GM12878 (cell line): ENCODE measurements around the gene SLC12A7. TPM values are rescaled to one million over a fixed set of nuclear protein-coding genes. Genes with fewer than 3 reads are reported as not detected.

Experiments
- ATAC-seq: fragments of 200-7000 bp; cut with Tn5 transposase; 3 replicates; pipeline ENCODE4 v1.9.1; 2020; ENCODE audit warnings: mild to moderate bottlenecking, moderate library complexity
- BruUV-seq: library from RNA; stranded (reverse); fragments of 400-500 nt; replicated peaks from 2 replicates; lab custom pipeline; 2021; lab: Mats Ljungman, UMichigan
- CTCF ChIA-PET: fragments of 300-600 bp; sonication (Branson Sonifier 250); formaldehyde crosslinking; extraction: SDS; loops from one replicate; lab custom pipeline; 2021; ENCODE audit warnings: inconsistent platforms; lab: Yijun Ruan, JAX
- POLR2A ChIA-PET: fragments of 350-600 bp; formaldehyde crosslinking; extraction: SDS; loops from one replicate; lab custom pipeline; 2021; ENCODE audit warnings: inconsistent platforms; lab: Charles Lee
- RAD21 ChIA-PET: fragments of 300-600 bp; sonication (Branson Sonifier 250); formaldehyde crosslinking; loops from one replicate; lab custom pipeline; 2023; ENCODE audit warnings: antibody characterized with exemption; ENCODE audit not compliant: unreplicated experiment; lab: Charles Lee
- SMC1A ChIA-PET: fragments of 300-600 bp; sonication (Branson Sonifier 250); formaldehyde crosslinking; loops from one replicate; lab custom pipeline; 2023; ENCODE audit not compliant: unreplicated experiment, uncharacterized antibody; lab: Charles Lee
- DNase-seq: peaks from one replicate; pipeline ENCODE4 v3.0.0-alpha.2; 2011; ENCODE audit warnings: low read depth, low spot score
- FAIRE-seq: peaks from 3 replicates; lab custom pipeline; 2011; peaks lifted over from hg19 to GRCh38; lab: Jason Lieb, UNC
- H2AFZ ChIP-seq: 2 replicates; pipeline ENCODE4 v1.6.0; 2011; ENCODE audit warnings: low read depth, low read length, control low read depth; ENCODE audit not compliant: control insufficient read depth
- H3K27ac ChIP-seq: 2 replicates; pipeline ENCODE4 v1.5.1; 2011; ENCODE audit warnings: control low read depth; ENCODE audit not compliant: control insufficient read depth, insufficient read depth
- H3K27me3 ChIP-seq, 2 experiments: replicated peaks in 1 of 2; 2 replicates each; pipeline versions ENCODE4 v1.6.0 to v1.6.1; 2011; ENCODE audit warnings: low read length in 1 of 2; ENCODE audit not compliant: control insufficient read depth in 2 of 2, insufficient read depth in 2 of 2
- H3K36me3 ChIP-seq, 2 experiments: 2 replicates each; pipeline ENCODE4 v1.5.1; 2011; ENCODE audit warnings: low read length in 1 of 2; ENCODE audit not compliant: control insufficient read depth in 2 of 2, insufficient read depth in 2 of 2
- H3K4me1 ChIP-seq: 2 replicates; pipeline ENCODE4 v1.6.1; 2011; ENCODE audit warnings: mild to moderate bottlenecking, low read length, moderate library complexity, mixed read lengths; ENCODE audit not compliant: control insufficient read depth, insufficient read depth
- H3K4me2 ChIP-seq: 2 replicates; pipeline ENCODE4 v1.6.0; 2011; ENCODE audit warnings: control low read depth; ENCODE audit not compliant: control insufficient read depth, insufficient read depth
- H3K4me3 ChIP-seq: fragments of 200-600 bp; sonication (generic); 2 replicates; pipeline ENCODE4 v1.5.1; 2016
- H3K79me2 ChIP-seq: 2 replicates; pipeline ENCODE4 v1.6.0; 2011; ENCODE audit warnings: low read length; ENCODE audit not compliant: control insufficient read depth, insufficient read depth
- H3K9ac ChIP-seq: 2 replicates; pipeline ENCODE4 v1.8.0; 2011; ENCODE audit warnings: low read length, control low read depth, mixed read lengths; ENCODE audit not compliant: control insufficient read depth, insufficient read depth
- H3K9me3 ChIP-seq: replicated peaks from 3 replicates; pipeline ENCODE4 v1.5.1; 2011; ENCODE audit warnings: mild to moderate bottlenecking, low read length; ENCODE audit not compliant: control insufficient read depth, insufficient read depth
- H4K20me1 ChIP-seq: 2 replicates; pipeline ENCODE4 v1.6.0; 2011; ENCODE audit not compliant: control insufficient read depth, insufficient read depth
- E2F8 ChIP-seq: fragments of 450-650 bp; IDR thresholded peaks from 2 replicates; pipeline ENCODE4 v1.6.1; 2018; ENCODE audit warnings: mild to moderate bottlenecking, low read depth, moderate library complexity; ENCODE audit not compliant: partially characterized antibody
- EZH2 ChIP-seq: IDR thresholded peaks from 2 replicates; pipeline ENCODE4 v1.6.1; 2012; ENCODE audit warnings: low read depth, mild to moderate bottlenecking, control low read depth, inconsistent platforms, low read length, borderline replicate concordance; ENCODE audit not compliant: control insufficient read depth
- MTA3 ChIP-seq: IDR thresholded peaks from 2 replicates; pipeline ENCODE4 v1.6.1; 2012; ENCODE audit warnings: low read length, inconsistent platforms, borderline replicate concordance
- NR2C2 ChIP-seq: IDR thresholded peaks from 2 replicates; pipeline ENCODE4 v1.6.1; 2011; ENCODE audit warnings: borderline replicate concordance, low read depth; ENCODE audit not compliant: control insufficient read depth, insufficient read length
- RCOR1 ChIP-seq: conservative IDR thresholded peaks from 2 replicates; pipeline ENCODE4 v1.6.1; 2012; ENCODE audit warnings: low read depth, low read length, improper control_type of control experiment
- SMARCA5 ChIP-seq: fragments of 450-650 bp; IDR thresholded peaks from 2 replicates; pipeline ENCODE4 v1.6.1; 2017; ENCODE audit warnings: mild to moderate bottlenecking
- WGBS: methylation state at CpG from one replicate; pipeline ENCODE4 v1.1.6; 2016; ENCODE audit warnings: low lambda C conversion rate; ENCODE audit not compliant: insufficient replicate concordance, insufficient coverage; ENCODE audit errors: missing lambda C conversion rate; 5-methylcytosine and 5-hydroxymethylcytosine counted together
- in situ Hi-C: fragments of 300-500 bp; cut with MboI; formaldehyde crosslinking; loops from 9 replicates; pipeline ENCODE4 v1.14.3; 2018; ENCODE audit warnings: mixed read lengths
- intact Hi-C: fragments of 100-400 bp; cut with micrococcal nuclease; formaldehyde crosslinking; loops from one replicate; pipeline ENCODE4 v1.14.2; 2022; ENCODE audit not compliant: unreplicated experiment
- polyA plus RNA-seq, 11 experiments: library from polyadenylated mRNA; depleted of rRNA in 4 of 11; unstranded in 6 of 11; stranded (reverse) in 5 of 11; fragments of >200 nt; fragmentation: Nextera tagmentation in 4 of 11; fragmentation: Illumina TruSeq in 1 of 11; extraction: Ambion mirVana in 4 of 11; extraction: Trizol in 1 of 11; gene quantifications; 1 replicate in 1 of 11; 2 replicates in 10 of 11; pipeline versions ENCODE4 v1.2.1 to v1.2.3, GENCODE V29; 2011 to 2016; ENCODE audit warnings: inconsistent platforms in 2 of 11, missing spikeins in 2 of 11, low read depth in 1 of 11
- total RNA-seq, 4 experiments: library from RNA; depleted of rRNA in 3 of 4; stranded (reverse); fragments of >200 nt in 3 of 4; fragmentation: Illumina TruSeq in 1 of 4; extraction: Trizol in 1 of 4; gene quantifications; 2 replicates each; pipeline versions ENCODE4 v1.2.1 to v1.2.3, GENCODE V29; 2013 to 2021

Gene SLC12A7
- total and polyA plus RNA-seq, 10 of the 15 experiments (the other 5 are each of a cell fraction or from before 2014, with no cell fraction given), result 0.10 to 10.0 (median 2.9) TPM

GRCh38 chr5:1156754-1157460, 45.0 kb upstream of the SLC12A7 start:
- DNase-seq, result no peak
- H3K27me3 ChIP-seq, result peaks cover 0 to 3% of the 10 kb centered on the region in 2 experiments; a peak in 3 of 4 replicates

More at GRCh38 chr5:1156754-1157460, 45.0 kb upstream of the SLC12A7 start:
- Histone ChIP-seq H3K9me3 (no peaks in the 10 kb centered on the region; the same call in 2 of the 3 replicates), H3K4me1 (no peaks in the 10 kb centered on the region), H3K4me2 (no peak overlapping the region), H3K9ac (no peak overlapping the region), H3K27ac (no peak overlapping the region), H2AFZ (no peak overlapping the region), H3K36me3 (no peaks in the 10 kb centered on the region), H3K4me3 (no peak overlapping the region), H3K79me2 (no peaks in the 10 kb centered on the region), H4K20me1 (no peaks in the 10 kb centered on the region)
- ATAC-seq (no peak), FAIRE-seq (no peak)
- 58% methylated on average over 11 of the region's 11 CpGs for WGBS
- intact Hi-C loops, result no loop called here
- ChIA-PET SMC1A (no interaction called here), CTCF (no interaction called here), RAD21 (no interaction called here), POLR2A (no interaction called here)
- BruUV-seq, result no TSS peak
- in situ Hi-C loops, result no loop called here
- TF ChIP-seq NR2C2, result no peak
- TF ChIP-seq EZH2, result no peak
- no peak for TF ChIP-seq MTA3
- TF ChIP-seq RCOR1, result no peak
- no peak for TF ChIP-seq E2F8
- TF ChIP-seq SMARCA5, result 0 out of 2 replicates have a peak, but pooled peaks have one; percentile 33
